GM12801 (cell line): Measurements from ENCODE around the gene GOSR2.

Source experiments
- CTCF ChIP-seq: IDR thresholded peaks from one replicate; pipeline ENCODE4 v1.5.1; 2011; ENCODE audit warnings: control low read depth; ENCODE audit not compliant: insufficient read length; ENCODE audit errors: extremely low read depth

The GOSR2 gene

GRCh38 chr17:46972346-46972745 lies 49.4 kb downstream of the GOSR2 start:
- no peak for TF ChIP-seq CTCF

GRCh38 chr17:46974086-46974485 lies 51.1 kb downstream of the GOSR2 start:
- TF ChIP-seq CTCF, result no peak

DNA sequence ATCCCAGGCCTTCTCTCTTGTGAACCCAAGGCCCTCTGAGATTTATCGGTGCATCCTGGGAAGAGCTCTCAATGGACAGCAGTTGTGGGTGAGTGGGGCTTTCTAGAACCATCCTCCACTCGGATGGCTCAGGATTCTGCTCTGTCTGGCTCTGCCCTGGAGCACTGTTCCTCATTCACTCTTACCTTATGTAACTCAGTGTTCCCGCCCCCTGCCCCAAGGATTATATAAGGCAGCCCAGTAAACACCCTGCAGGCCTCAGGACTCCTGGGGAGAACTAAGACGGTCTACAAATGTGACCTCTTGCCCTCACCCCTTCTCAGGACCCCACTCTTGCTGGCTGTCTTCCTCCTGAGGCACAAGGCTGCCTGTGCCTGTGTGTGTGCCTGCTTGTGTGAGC lies 52.3 kb downstream of the GOSR2 start:
- TF ChIP-seq CTCF, result no peak

DNA sequence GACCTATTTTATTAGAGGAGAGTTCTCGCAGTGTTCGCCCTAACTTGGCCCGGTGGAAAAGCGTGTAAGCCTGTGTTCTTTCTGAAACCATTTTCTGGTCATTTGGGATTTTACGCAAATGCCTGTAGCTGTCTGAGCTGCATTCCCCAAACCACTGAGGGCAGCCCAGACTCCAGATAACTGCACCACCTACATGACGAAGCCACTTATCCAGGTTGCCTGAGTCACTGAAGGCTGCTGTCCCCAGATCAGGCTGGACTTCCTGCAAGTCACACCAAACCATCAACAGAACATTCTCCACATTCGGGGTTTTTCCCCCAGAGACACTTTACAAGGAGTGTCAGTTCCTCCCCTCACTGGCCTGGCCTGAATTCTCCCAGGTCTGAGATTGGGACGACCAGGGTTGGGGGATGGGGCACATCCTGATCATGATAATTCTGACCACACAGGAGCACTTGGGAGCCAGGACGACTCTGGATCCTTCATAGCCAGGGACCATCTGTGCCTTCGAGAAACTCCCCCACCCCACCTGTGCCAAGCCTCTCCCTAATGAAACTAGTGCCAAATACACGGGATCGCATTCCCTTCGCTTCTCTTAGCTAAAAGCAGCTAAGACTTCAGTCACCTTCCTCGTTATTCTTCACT lies 53.8 kb downstream of the GOSR2 start:
- TF ChIP-seq CTCF, result no peak

GRCh38 chr17:46977348-46977747 lies 54.4 kb downstream of the GOSR2 start:
- no peak for TF ChIP-seq CTCF

GRCh38 chr17:46977750-46978488 lies 55.0 kb downstream of the GOSR2 start:
- TF ChIP-seq CTCF, result no peak

DNA sequence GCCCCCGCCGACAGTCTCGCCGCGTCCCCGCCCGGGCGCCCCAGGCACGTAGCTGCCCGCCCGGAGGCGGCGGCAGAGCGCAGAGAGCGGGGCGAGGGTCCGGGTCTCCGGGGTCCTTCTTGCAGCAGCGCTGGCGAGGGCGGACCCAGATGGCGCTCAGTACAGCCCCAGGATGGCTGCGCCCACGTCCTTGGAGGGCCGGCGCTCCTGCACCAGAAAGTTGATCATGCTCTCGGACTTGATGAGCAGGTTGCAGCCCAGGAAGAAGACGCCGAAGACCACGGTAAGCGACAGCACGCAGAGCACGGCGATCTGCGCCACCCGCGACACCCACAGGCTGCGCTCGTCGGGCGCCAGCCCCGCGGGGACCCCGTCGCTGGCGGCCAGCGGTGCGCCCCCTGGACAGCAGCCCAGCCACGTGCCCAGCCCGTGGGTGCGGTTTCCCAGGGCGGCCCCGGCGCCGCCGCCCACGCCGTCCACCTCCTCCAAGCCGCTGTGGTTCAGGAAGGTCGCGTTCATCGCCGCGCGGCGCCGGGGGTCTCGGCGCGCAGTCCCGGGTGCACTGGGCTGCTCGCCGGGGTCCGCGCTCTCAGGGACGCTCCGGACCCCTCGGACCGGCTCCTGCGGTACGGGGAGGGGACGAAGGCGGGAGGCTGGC lies 55.7 kb downstream of the GOSR2 start:
- TF ChIP-seq CTCF, result no peak
